Stimulated activated CD8-positive, alpha-beta memory T cell treated with anti-CD3 and anti-CD28 coated beads, Interleukin-4, amount 100 ng/mL, for 24 hours (primary cell): Measurements from ENCODE around the gene CD7.
"Not testable (repeated sequence)": the region's sequence is repeated elsewhere in the genome, so short reads cannot be mapped to it uniquely, and the experiment has no call there.

ENCODE experiments used
- DNase-seq: peaks from one replicate; pipeline ENCODE4 v3.0.0-alpha.2; 2020; ENCODE audit warnings: low read depth

Gene CD7

DNA sequence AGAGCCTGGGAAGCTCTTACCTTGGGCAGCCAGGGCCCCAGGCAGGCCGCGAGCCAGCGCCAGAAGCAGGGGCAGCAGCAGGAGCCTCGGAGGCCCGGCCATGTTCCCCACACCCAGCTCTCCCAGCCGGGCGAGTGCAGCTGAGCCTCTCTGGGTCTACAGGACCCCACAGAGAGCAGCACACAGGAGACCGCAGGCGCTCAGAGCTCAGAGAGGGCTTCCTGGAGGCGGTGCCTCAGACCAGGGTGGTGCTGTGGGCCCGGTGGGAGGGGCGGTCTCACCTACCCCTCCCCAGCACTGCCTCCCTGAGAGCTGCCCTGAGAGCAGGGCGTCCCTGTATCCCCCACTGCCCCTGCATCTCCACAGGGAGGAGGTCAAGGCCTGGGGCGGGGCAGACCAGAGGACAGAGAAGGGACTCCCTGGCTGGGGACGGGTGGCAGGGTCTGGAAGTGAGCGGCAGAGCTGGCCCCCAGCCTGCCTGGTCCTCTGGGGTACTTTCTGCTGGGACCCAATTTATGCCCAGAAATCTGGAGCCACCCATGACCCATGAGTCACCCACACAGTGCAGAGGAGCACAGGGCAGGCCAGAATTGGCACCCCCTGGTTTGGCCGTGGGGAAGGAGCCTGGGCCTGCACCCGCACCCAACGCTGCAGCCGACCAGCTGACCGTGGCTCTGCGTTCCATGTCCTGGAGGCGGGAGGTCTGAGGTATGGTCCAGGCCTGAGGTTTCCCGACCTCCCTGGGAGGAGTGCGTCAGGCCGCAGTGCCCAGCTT is at the start of gene CD7:
Gene CD7 (minus strand): TSS at position 215 of the 775 bp plus-strand sequence. CDS start 113 bp downstream, at position 102.
- DNase-seq, result peak; percentile 64

DNA sequence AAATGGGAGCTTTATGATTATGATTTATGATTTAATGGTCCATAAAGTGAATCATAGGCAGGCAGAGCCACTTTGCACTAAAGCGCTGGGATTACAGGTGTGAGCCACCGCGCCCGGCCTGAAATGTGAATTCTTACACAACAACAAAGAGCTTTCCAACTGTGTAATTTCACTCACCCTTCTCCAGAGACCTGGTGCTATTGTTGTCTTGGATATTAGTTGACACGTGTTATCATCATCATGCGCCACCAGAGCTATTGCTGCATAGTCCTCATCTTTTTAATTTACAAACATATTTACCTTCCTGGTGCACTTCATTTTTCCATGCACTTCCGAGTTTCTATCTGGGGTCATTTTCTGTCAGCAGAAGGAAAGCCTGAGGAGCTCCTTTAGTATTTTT is 49.3 kb upstream of the CD7 start:
- no peak for DNase-seq

DNA sequence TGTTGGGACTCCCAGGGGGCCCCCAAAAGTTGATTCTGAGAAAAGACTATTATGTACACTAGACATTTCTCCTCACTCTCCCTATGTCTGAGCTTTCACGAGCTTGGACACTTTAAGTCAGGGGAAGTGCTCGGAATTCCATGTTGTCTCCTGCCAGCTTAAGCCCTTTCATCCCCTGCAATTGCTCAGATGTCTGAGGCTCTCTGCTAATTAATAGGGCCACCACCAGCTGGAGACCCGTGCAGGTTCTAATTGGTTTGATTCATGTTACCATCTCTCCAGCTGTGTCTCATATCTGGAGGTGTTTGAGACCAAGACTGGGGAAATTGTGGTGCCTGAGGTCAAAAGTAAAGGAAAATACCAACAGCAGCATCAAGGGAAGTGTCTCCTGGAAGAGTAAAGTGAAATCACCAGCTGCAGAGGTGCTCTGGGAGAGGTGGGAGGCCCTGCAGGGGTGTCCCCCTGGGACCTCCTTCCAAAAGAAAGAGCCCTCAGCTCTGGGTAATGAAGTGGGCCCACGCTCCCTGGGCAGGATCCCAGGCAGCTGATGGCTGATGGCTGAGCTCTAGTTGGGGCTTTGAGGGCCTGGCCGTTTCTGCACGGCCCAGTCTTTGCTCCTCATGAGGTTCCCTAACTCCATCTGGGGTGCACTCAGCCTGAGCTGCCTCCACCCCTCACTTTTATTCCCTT is 48.3 kb upstream of the CD7 start:
- no peak for DNase-seq

DNA sequence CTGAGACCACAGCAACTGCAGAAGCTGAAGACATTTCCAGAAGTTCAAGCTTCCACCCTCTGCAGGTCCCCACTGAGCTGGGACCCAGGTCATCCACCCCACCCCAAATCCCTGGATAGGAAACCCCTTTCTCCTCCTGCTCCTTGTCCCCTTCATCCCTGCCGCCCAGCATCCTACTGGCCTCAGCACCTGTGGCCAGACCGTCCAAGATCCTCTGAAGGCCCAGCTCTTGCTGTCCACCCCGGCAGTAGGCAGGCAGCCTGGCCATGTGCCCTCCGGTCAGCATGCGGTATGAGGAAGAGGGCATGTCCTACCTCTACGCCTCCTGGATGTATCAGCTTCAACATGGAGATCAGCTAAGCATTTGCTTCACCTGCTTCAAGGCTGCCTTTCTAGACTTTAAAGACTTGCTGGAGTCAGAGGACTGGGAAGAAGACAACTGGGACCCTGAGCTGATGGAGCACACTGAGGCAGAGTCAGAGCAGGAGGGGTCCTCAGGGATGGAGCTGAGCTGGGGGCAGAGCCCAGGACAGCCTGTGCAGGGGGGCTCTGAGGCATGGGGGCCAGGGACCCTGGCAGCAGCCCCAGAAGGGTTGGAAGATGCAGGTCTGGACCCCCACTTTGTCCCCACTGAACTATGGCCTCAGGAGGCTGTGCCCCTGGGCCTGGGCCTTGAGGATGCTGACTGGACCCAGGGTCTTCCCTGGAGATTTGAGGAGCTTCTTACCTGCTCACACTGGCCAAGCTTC is 44.7 kb upstream of the CD7 start:
- DNase-seq, result no peak

DNA sequence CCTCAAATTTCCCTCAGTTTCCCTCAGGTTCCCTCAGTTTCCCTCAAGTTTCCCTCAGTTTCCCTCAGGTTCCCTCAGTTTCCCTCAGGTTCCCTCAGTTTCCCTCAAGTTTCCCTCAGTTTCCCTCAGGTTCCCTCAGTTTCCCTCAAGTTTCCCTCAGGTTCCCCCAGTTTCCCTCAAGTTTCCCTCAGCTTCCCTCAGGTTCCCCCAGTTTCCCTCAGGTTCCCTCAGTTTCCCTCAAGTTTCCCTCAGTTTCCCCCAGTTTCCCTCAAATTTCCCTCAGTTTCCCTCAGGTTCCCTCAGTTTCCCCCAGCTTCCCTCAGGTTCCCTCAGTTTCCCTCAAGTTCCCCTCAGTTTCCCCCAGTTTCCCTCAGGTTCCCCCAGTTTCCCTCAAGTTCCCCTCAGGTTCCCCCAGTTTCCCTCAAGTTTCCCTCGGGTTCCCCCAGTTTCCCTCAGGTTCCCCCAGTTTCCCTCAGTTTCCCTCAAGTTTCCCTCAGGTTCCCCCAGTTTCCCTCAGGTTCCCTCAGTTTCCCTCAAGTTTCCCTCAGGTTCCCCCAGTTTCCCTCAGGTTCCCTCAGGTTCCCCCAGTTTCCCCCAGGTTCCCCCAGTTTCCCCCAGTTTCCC is 42.2 kb upstream of the CD7 start:
- not testable (repeated sequence) for DNase-seq

DNA sequence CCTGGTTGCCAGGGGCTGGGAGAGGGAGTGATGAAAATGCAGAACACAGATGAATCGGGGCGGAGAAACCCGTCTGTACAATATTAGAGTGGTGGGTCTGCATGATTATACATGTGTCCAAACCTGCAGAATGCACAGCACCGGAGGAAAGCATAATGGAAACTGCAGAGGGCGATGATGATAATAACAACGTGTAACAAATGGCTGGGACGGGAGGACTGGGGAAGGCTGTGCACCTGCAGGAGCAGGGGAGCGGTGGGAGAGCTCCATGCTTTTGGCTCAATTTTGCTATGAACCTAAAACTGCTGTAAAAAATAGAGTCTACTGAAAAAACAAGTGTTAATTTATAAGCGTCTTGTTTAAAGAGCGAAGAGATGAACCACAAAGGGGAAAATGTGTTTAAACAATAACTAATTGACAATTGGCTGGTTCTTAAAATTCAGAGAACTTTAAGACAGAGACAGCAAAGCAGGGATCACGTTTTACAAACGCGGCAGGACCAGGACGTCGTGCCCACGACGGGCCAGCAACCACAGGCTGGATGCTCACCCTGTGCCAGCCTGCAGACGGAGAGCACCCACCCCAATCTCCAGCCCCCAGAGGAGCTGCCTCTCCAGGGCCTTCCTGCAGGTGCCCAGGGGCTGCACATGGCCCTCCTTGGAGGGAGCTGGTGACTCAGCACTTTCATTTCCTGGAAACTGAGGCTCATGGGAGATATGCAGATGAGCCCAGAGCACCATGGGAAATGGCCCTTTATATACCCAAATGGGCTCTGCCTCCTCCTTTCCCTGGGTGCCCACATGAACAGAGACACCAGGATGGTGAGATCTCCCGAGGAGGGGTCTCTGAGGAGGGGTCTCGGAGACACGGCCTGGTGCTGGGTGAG is 41.3 kb upstream of the CD7 start, which contains the start of gene TEX19:
Gene TEX19 (plus strand): TSS at position 783 of the 886 bp plus-strand sequence. CDS start 2,904 bp downstream, outside the sequence.
- DNase-seq, result no peak

DNA sequence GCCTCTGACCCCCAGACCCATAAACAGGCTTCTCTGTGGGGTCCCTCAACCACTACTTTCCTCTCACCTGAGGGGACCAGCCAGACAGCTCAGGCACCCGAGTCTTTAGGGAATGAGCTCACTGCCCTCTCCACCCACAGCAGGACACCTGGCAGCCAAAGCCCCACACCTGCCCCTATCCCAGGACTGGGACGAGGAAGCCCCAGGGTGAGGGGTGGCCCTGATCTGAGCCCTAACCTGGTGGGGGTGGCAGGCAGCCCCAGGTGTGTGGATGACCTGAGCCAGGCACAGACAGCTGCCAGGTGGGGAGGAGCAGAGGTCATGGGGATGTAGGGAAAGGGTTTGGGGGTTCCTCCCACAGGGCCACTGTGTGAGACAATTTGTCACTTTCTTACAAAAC is 40.0 kb upstream of the CD7 start:
- DNase-seq, result no peak

DNA sequence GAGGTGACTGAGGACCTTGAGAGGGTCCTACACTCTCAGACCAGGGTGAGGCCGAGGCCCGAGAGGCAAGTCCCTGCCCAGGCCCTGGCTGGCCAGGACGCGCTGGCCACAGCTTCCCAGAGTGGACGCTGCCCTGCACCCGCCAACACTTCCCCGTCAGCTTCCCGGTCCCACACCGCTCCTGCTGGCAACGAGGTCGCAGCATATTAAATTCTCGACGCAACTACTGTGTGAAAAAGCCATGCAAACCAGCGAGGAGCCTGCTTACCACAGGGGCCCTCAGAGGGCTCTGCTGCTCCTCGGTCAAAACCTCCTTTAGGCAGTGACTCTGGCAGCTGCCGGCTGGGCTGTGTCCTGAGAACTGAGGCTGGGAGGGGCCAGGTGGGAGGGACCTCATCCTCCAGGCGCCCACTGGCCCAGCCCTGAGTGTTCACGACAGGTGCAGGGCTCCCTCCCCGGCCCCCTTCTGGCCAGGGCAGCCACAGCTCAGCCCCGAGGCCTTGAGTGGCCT is 39.5 kb upstream of the CD7 start:
- no peak for DNase-seq

DNA sequence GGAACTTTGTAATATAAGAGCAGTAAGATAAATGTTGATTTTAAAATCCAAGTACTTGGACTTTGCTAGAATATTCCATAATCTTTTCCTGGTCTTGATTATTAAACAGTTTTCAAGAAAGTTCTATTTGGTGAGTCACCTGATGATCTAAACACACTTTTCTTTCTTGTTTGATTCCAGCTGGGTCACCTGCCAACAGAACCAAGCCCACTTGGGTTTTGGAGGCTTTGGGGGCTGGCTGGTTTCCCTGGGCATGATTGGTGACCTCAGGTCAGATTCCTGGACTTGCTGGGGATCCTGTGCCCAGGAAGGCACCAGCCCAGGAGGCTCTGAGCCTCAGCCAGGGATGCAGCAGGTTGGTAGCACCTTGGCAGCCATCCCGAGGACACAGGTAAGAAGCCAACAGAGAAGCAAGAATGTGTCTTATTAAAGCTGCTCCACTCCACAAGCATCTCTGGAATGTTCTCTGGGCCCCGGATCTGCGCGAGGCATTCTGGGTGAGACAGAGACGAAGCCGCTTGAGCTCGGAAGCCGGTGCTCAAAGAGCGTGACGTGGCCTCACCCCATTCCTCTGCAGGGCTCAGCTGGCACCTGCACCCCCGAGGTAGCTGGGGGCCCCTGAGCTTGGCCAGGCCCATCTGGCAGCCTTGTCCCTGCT is 38.5 kb upstream of the CD7 start:
- DNase-seq, result no peak

DNA sequence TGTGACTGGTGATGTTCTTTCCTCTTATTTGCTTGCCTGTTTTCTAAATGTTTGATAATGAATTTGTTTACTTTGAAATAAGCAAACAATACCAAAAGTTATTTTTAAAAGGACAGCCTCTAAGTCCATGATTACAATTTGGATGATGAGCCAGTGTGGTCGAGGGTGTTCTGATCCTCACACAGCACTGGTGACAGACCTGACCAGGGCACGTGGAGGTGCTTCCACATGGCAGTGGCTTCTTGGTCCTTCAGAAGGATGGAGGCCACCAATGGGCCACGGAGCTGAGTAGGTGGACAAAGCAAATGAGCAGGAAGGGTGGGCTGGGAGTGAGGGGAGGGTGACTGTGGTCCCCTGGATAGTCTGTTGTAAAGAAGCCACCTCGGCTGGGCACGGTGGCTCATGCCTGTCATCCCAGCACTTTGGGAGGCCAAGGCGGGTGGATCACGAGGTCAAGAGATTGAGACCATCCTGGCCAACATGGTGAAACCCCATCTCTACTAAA is 37.4 kb upstream of the CD7 start:
- no peak for DNase-seq

DNA sequence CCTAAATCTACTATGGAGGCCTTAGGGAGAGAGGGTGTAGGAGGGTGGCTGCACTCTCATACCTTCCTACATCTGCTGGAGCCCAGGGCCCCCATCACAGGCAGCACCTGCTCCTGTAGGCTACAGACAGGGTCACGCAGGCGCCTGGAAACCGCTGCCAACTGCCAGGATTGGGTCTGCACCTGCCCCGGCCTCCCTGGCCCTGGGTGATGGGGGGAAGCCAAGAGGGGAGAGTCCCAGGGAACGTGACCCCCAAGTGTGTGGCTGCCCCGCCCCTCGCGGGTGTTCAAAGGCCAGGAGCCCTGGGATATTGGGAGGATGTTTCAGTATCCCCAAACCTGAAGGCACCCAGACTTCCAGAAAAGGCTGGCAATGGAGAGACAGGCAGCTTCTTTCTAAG is 36.1 kb upstream of the CD7 start:
- DNase-seq, result no peak

DNA sequence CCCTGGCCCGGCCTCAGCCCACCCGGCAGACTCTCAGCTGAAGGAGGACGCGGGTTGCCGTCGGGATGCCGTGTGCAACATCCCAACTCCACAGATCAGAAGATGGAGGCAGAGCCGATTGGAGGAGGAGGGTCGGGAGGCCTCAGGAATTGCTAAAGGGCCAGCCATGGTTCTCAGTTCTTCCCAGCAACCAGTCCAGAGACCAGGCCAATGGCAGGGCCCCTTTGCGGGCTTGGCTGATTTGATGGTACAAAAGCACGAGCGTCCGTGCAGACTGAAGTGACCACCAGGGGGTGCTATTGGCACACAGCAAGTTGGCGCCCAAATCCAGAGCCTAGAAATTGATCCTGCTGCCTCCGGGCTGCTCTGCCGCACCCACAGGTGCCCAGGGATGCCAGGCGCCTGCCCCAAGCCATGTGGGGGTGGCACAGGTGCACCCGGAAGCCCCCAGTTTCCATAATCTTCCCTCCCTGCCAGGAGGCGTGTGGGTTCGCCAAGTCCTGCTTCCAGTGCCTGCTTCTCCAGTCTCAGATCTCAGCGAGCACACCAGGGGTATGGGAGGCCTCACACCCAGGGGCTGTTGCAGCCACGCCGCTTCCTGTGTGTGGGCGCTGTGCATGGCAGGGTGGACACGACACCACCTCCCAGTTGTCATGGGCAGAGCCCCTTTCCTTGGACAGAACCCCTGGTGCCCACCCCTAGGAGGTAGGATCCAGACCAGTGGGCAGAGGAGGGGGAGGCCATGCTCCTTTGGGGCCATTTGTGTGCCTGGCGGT is 34.5 kb upstream of the CD7 start:
- DNase-seq, result peak; percentile 70

DNA sequence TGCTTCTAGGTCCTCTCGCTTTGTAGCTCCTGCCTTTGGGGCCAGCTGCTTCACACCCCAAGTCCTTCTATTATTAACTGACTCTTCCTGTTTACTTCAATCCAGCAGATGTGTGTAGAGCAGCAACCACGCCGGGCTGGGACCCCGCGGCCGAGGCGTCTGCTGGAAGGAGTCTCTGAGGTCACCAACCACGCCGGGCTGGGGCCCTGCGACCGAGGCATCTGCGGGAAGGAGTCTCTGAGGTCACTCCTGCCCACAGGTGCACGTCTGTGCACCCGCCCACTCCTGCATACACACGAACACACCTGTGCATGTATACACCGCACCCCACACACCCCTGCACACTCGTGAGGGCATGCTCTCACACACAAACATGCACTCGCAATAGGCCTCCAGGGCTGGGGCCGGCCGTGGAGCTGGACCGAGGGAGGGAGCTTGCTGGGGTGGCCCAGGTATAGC is 33.9 kb upstream of the CD7 start:
- DNase-seq, result no peak

DNA sequence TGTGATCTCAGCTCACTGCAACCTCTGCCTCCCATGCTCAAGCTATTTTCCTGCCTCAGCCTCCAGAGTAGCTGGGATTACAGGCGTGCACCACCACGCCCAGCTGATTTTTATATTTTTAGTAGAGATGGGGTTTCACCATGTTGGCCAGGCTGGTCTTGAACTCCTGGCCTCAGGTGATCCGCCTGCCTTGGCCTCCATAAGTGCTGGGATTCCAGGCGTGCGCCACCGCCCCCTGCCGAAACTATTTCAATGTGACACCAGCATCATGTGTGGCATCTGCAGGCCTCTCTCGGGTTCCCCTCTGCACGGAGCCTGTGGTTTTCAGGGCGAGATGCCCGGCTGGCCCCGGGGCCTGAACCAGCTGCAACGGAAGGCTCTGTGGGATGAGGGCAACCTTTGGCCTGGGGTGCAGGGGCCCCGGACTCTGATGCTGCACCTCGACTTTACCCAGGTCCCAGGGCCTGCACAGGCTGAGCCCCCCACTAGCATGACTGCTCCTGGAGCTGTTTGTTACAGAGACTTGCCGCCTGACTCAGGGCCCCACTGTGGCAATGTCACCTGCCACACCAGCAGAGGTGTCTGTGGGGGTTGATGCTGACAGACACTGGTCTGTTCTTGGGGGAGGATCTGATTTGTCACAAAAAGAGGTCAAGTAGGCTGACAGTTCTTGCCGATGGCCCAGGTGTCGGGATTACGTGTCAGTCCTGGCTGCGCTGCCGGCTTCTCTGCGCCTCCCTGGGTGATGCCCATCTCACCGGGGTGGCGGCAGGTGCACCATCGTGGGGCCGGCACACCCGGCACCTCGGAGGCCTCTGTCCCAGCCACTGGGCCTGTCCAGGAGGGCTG is 33.0 kb upstream of the CD7 start:
- DNase-seq, result peak; percentile 34

DNA sequence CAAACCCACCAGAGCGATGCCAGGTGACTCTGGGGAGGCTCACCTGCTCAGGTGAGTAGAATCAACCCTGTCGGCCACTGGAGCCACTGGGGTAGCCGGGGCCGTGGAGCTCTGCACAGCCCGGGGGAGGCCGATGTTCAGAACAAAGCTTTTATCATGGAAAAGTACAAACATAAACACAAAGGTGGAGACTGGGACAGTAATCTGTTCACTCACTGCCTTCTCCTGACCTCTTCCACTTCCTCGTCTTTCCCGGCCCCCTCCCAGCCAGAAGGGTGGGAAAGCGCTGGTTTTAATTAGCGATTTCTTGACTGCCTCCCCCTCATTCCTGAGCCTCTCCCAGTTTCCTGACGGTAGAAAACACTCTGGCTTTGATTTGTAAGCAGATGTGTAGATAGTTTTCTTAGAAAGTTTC is 31.9 kb upstream of the CD7 start:
- no peak for DNase-seq

DNA sequence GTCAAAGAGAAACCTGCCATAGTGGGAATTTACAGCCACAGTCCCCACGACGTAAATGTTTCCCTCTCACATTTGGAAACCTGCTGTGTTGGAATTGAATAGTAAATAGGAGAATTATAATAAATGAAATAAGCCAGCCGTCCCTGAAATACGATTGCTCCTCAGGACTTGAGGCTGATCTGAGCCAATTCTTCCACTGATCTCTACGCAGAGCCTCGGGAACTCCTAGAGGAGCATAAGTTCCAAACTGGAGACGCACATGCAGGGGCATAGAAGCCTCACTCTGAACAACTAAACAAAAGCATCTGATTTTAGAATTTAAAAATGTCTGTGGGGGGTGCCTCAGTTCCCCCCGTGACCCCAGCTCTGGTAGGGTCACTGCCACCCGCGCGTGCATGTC is 31.5 kb upstream of the CD7 start:
- no peak for DNase-seq

DNA sequence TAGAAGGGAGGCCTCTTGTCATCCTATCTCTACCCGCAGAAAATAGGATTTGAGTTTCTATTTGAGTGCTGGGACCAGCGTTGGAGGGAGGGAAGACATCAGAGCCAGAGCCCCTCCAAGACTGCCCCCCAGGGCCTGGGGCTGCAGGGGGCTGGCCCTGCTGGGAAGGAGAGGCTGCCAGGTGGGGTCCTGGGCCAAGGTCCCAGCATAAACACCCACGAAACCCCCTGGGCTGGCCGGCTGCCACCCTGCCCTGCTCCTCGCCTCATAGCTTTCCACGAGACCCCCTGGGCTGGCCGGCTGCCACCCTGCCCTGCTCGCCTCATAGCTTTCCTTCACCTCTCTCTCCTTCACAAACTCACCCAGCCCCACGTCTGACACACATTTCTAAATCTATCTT is 31.0 kb upstream of the CD7 start:
- DNase-seq, result no peak

DNA sequence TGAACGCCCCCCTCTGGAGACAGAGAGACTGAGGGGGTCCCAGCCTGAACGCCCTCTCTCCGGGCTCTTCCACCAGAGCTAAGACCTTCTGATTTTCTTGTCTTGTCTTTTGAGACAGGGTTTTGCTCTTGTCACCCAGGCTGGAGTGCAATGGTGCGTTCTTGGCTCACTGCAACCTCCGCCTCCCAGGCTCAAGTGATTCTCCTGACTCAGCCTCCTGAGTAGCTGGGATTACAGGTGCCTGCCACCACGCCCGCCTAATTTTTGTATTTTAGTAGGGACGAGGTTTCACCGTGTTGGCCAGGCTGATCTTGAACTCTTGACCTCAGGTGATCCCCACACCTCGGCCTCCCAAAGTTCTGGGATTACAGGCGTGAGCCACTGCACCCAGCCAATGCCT is 30.6 kb upstream of the CD7 start:
- DNase-seq, result not testable (repeated sequence)
